Right lung (tissue), 10 donors: ENCODE data around the gene SMIM10L1. TPM values are rescaled to one million over a fixed set of nuclear protein-coding genes. Genes with fewer than 3 reads are reported as not detected.
A peak's percentile ranks its signal among the peaks of the same experiment; 100 is the strongest.

Experiments used
- DNase-seq, 2 donors: peaks; one replicate each; pipeline ENCODE4 v3.0.0-alpha.2; 2013
- long read RNA-seq, 8 donors: transcript quantifications; one replicate each; lab custom pipeline, GENCODE V29; 2026
- polyA plus RNA-seq, 5 donors: library from polyadenylated mRNA; unstranded; fragments of 120-200 nt; gene quantifications; one replicate each; pipeline versions ENCODE4 v1.2.1 to v1.2.3, GENCODE V29; 2013; ENCODE audit warnings: inconsistent platforms in 1 of 5, low replicate concordance in 1 of 5; ENCODE audit not compliant: insufficient read length in 5 of 5, insufficient read depth in 1 of 5

Gene SMIM10L1
- 10 to 100 TPM; 11.9 to 15.3 (median 14.2) TPM for polyA plus RNA-seq
- long read RNA-seq, donor 1, full-length matches to known transcripts = 71 of 71 reads
- long read RNA-seq, donor 1, partial matches to known transcripts = 0 of 71 reads
- long read RNA-seq, donor 1, other reads (novel, unspliced or antisense) = 0 of 71 reads
- long read RNA-seq, donor 2, full-length matches to known transcripts = 42 of 42 reads
- long read RNA-seq, donor 2, partial matches to known transcripts = 0 of 42 reads
- long read RNA-seq, donor 2, other reads (novel, unspliced or antisense) = 0 of 42 reads
- long read RNA-seq, donor 3, full-length matches to known transcripts = 59 of 59 reads
- long read RNA-seq, donor 3, partial matches to known transcripts = 0 of 59 reads
- long read RNA-seq, donor 3, other reads (novel, unspliced or antisense) = 0 of 59 reads
- long read RNA-seq, donor 4, full-length matches to known transcripts = 26 of 26 reads
- long read RNA-seq, donor 4, partial matches to known transcripts = 0 of 26 reads
- long read RNA-seq, donor 4, other reads (novel, unspliced or antisense) = 0 of 26 reads
- long read RNA-seq, donor 5, full-length matches to known transcripts = 77 of 77 reads
- long read RNA-seq, donor 5, partial matches to known transcripts = 0 of 77 reads
- long read RNA-seq, donor 5, other reads (novel, unspliced or antisense) = 0 of 77 reads
- long read RNA-seq, donor 6, full-length matches to known transcripts = 50 of 50 reads
- long read RNA-seq, donor 6, partial matches to known transcripts = 0 of 50 reads
- long read RNA-seq, donor 6, other reads (novel, unspliced or antisense) = 0 of 50 reads
- long read RNA-seq, donor 7, full-length matches to known transcripts = 52 of 52 reads
- long read RNA-seq, donor 7, partial matches to known transcripts = 0 of 52 reads
- long read RNA-seq, donor 7, other reads (novel, unspliced or antisense) = 0 of 52 reads
- long read RNA-seq, donor 8, full-length matches to known transcripts = 21 of 21 reads
- long read RNA-seq, donor 8, partial matches to known transcripts = 0 of 21 reads
- long read RNA-seq, donor 8, other reads (novel, unspliced or antisense) = 0 of 21 reads

DNA sequence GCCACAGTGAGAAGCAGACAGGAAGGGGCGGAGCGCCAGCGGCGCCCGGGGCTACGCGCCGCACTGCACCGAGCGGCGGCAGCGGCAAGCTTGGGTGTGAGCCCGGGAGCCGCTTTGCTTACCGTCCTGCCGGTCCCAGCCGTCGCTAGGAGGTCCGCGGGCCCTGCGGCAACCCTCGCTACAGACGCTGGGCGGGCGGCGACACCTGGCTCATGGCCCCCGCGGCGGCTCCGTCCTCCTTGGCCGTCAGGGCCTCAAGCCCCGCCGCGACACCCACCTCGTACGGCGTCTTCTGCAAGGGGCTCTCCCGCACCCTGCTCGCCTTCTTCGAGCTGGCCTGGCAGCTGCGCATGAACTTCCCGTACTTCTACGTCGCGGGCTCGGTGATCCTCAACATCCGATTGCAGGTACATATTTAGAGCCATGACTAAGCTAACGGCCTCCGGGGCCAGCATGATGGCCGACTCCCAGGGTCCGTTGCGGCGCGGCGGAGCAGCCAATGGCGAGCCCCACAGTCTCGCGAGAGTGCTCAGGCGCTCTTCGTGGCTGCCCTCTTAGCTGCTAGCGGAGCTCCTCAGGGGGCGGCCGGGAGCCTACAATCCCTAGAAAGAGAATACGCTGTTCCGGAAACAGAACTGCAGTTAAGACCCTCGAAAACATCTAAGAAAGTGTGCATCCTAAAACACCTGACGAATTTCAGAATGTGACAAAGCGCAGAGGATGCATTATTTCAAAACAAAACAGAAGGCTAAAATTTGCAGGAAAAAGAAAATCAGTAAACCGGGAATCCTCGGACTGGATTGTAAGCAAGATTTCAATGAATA lies at the start of gene SMIM10L1:
SMIM10L1 (plus strand) TSS at position 50 of the 824 bp plus-strand sequence; CDS start at position 213, 163 bp downstream.
- peak; percentile 93 for DNase-seq

DNA sequence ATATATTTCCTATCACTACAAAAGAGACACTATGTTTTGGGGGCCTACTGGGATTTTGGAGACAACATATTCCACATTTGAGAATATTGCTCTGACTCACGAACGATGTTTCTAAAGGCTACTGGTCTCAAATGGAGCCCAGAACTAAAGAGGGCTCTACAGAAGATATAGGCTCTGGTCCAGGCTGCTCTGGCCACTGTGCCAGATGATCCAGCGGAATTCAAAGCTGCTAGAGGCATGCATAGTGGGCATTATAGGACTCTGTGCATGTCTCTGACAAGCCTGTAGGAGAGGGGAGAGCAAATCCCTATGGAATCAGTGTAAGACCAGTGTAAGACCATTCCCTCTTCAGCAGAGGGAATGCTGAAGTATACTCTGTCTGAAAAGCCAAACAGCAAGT lies 40.6 kb upstream of the SMIM10L1 start:
- DNase-seq = no peak

DNA sequence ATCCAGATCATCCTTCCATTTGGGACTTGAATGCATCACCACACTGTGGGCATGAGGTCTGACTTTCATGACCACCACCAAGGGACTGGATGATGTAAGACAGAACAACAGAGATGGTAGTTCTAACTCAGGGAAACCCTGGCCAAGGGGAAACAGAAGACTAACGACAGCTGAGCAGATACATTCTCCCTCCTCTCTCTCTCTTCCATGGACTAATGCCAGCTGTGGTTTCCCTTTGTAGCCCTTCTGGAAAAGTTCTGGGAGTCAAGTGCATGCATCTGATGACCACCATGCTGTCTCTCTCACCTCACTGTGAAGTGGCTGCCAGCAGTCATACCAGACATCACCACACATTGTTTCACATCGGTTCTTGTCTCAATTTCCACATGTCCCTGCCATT lies 40.0 kb upstream of the SMIM10L1 start:
- DNase-seq = no peak

DNA sequence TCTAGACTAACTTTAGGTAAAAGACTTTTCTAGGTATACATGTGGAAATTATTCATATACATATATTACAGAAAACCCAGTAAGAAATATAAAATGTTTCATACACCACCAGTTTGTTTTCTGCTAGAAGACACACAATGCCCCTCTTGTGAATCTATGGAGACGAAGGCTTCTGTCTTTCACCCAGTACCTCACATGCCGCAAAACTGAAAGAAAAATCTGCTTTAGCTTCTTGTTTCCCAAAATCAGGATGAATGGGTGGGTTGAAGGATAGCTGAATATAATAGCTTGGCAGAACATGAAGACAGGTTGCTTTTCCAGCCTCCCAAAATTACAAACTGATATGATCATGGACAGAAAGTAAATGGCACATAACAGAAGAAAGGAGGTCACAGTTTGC lies 37.8 kb upstream of the SMIM10L1 start:
- DNase-seq = no peak

DNA sequence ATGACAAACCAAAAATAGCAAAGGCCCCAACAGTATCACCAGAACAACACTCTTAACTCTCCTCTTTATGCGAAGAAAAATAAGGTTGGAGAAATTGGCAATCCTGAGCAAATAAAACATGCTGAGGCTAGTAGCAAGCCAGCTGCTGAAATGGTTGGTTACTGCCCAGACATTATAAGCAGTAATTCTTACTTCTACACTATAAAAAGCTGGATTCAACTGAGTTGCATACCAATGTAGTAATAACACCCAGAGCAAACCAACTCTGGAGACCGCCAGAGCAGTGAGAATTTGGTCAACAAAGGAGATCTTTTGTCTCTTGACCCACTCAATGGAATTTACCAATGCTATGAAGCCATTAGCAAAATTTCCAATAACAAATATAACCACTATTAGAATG lies 37.2 kb upstream of the SMIM10L1 start:
- DNase-seq = no peak

DNA sequence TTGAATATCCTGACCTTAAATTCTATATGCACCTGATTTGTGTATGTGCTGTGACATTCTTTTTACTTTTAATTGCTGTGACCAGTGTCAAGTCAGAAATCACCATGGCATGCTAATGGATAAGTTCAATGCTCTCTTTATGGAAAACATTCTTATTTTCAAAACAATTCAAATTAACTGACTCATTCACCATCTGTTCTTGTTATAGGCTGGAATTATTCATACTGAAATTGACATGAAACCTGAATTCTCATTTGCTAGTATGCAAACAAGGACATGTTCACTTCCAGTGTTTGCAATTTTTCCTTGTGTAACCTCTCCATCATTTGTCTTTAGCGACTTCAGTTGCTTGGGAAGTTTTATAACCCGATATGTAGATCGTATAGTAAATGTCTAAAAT lies 36.7 kb upstream of the SMIM10L1 start, which contains the start of gene TAS2R30:
TAS2R30 (minus strand) TSS at position 340 of the 400 bp plus-strand sequence. CDS start 400 bp downstream, outside the sequence.
- DNase-seq = no peak

DNA sequence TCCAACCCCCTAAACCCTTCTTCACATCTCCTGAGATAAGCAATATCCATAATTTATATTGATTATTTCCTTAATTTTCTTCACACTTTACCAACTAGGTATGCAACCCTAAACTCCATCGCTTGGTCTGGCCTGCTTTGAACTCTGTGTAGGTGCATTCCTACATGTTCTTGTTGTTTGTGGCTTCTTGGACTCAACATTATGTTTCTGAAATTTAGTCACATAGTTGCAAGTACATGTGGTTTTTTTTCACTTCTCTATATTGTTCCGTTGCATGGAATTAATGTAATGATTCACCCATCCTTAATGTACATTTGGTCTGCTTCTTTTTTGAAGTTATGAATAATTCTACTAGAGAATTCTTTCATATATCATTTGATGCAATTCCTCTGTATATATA lies 34.9 kb upstream of the SMIM10L1 start:
- DNase-seq = no peak

DNA sequence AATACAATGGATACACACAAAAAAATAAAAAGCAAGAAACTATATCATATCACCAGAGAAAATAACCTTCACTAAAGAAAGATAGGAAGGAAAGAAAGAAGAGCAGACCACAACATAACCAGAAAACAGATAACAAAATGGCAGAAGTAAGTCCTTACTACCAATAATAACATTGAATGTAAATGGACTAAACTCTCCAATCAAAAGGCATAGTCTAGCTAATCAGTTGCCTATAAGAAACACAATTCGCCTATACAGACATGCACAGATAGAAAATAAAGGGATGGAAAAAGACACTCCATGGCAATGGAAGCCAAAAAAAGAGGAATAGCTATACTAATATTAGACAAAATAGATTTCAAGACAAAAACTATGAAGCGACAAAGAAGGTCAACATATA lies 27.6 kb upstream of the SMIM10L1 start:
- DNase-seq = no peak

DNA sequence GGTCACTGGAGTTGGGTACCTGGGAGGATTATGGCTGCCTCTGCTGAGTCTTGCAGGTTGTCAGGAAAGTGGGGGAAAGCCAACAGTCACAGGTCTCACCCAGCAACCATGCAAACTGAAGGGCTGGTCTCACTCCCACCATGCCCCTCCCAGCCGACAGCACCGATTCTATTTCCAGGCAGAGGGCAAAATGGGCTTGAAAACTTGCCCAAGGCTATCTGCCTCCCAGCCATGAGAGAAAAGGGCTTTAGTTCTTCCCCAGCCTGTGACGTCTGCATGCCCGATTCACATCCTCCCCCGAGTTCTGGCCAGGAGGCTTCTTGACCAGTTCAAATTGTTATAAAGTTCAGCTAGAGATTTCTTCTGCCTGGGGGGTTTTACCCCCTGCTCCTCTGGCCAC lies 26.7 kb upstream of the SMIM10L1 start:
- DNase-seq = no peak

DNA sequence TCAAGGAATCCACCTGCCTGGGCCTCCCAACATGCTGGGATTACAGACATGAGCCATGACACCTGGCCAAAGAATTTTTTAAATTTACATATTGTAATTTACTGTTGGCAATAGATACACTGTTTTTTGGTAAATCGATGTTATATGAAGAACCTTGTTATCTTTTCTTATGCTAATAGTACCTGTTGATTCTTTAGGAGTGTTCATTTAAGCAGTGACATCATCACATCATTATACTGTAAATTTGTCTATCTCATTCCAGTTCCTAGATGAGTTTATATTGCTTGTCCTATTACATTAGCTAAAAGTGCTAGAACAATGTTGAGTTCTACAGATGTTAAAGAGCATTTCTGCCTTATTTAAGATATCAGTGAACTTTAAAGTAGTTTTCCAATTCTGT lies 23.6 kb upstream of the SMIM10L1 start:
- DNase-seq = no peak

DNA sequence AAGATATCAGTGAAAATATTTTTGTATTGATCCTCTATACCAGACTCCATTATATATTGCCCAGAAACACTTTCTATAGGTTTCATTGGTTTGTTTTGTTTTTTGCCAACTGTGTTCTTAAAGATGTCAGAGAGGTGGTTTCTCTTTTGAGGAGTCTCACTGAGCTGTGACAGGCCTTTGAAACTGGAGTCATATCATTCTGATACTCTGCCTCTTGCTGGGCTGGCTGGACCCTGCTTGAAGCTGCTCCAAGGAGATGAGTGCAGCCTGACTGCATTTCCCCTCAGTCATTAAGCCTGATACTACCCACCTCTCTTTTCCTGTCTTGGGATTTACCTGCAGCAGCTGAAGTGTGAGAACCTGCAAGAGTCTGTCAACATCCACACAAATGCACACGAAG lies 20.2 kb upstream of the SMIM10L1 start:
- no peak for DNase-seq

DNA sequence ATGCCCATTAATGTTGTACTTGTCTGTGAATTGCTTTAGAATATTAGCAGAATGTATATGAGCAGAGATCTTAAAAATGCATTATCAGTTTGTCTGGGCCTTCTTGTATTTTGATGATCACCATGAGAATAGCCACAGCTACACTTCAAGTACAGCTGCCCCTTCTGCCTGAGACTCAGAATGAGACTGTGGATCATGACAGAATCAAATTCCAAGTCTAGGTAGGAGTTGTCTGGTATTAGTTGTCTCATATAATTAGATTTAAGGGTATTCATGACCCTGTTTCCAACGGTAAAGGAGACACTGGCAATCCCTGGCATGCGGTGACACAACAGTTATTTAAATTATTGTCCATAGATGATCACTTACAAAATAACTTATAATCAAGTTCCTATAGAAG lies 18.3 kb upstream of the SMIM10L1 start:
- DNase-seq = no peak

DNA sequence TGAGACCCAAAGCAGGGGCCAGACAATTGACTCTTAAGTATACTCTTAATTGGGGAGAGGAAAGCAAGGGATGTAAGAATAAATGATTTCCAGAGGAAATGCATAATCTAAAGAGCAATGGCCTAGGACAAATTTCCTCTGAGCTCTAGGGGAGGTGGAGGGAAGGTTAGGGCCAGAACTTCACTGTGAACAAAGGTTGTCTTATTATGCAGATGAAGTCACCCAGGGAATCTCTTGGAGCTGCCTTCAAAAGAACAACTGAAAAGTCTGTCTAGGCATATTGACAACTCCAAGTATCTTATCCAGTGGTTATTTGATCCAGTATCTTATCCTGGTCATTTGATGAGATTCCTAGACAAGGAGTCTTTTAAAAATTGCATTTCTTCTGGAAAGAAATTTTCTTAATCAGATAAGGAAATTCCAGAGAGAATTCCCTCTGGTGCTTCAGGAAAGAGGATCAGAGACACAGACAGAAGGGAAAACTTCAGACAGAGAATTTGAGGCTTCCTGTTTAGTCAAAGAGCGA lies 16.5 kb upstream of the SMIM10L1 start:
- DNase-seq = no peak

DNA sequence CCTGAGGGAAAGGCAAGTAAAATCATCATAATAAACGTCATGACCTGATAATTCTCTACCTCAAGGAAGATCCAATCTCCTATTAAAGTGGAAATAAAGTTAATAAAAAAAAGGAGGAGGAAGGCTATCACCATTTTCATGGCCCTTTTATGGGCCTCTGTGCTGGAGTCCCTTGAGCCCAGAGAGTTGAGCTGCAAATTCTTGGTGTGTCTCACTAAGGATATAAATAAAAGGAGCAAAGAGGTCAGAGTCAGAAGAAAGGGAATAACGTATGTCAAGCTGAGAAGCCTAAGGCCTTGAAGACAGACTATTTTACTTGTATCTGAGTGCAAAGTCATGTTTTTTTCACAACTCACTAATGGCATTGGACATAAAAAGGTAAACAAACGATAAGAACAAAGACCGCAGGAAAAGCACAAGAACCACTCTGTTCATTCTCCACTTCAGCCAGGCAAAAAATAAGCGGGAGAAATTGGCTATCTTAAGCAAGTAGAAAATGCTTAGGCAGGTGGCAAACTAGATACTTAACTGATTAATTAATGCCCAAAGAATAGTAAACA lies 12.0 kb upstream of the SMIM10L1 start:
- no peak for DNase-seq

DNA sequence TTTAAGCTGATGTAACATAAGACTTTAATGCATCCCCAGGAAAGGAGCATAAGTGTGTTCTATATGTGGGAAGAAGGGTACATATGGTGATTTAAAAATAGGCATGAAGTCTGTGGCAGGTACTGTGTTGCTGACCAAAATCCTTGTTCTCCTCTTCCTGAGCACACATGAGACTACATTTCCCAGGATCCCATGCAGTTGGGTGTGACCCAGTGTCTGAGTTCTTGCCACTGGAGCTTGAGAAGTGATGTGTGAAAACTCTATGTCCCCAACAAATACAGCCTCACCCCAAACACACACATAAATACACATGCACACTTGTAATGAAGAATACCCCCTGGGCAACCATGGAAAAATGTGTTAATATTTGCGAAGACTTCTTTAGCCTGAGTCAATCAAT lies 8.5 kb upstream of the SMIM10L1 start:
- DNase-seq = no peak

DNA sequence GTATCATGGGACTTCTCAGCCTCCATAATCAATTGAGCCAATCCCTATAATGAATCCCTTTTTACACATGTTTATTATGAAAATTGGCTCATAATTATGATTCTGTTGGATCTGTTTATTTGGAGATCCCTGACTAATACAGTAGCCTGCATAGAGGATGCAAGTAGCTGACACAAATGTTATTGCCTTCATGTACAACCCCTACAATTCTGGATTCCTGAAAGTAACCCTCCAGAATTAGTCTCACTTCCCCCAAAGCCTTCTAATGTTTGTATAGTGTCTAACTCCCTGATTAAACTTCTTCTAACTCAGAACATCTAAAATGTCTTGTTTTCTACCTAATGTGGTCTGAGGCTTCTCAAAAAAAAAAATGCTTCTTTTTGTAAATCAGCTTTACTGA lies 6.6 kb upstream of the SMIM10L1 start:
- no peak for DNase-seq

DNA sequence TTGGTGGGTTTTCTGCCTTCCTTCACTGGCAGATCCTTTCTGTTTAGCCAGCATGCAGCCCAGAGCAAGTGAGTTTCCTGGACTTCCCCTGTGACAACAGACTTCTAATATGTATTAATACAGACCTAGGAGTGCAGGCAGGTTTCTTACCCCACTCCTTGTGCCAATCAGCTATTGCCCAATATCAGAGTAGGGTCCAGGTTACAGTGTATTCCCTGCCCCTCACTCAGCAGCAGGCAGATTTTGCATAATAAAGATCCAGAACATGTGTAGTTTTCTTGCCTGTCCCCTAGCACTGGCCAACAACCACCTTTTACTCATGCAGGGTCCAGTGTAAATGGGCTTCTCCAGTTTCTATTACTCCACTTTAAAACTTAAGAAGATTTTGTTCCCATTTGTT lies 4.7 kb upstream of the SMIM10L1 start:
- no peak for DNase-seq

DNA sequence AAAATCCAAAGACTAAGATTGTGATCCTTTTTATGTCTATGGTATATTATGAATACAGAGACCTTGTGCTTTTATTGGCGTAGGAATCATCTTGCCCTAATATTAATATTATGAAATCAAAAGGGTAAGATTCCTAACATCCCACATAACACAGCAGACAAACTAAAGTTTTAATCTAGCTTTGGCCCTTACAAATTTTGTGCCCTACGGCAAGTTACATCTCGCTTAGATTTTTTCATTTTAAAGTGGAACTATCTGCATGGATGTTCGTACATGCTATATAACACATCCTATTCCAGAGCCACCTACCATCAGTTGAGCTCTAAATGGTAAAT lies 217 bp upstream of the SMIM10L1 start:
- no peak for DNase-seq

DNA sequence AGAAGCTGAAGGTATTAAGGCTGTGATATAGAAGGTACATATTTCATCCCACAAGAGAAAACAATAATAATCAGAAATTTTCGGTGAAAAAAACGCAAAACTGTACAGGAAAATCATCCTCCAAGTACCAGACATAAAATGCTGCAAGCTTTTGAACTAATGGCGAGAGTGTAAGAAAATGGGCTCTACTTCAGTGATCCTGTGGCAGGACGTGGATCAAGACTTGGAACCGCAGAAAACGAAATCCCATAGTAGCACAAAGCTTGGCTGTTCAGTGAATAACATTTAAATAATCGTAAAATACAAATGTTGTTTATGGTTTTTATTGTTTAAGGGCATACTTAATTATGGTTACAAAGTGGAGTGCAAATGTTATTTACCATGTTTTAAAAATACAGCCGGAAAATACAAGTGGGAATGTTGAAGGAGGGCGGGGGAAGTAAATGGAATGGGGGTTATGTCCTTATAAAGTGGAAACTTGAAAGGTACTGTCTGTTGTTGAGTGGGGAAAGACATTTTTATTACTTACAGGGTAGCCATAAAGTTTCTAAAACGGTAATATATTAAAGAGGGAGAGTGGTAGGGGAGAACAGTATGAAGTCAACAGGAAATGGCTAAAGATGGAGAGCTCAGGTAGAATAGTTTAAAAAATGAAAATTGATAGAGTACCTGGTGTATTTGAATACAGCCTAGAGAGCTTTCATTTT lies 1.1 kb downstream of the SMIM10L1 start:
- peak; percentile 18 to 42 for DNase-seq

DNA sequence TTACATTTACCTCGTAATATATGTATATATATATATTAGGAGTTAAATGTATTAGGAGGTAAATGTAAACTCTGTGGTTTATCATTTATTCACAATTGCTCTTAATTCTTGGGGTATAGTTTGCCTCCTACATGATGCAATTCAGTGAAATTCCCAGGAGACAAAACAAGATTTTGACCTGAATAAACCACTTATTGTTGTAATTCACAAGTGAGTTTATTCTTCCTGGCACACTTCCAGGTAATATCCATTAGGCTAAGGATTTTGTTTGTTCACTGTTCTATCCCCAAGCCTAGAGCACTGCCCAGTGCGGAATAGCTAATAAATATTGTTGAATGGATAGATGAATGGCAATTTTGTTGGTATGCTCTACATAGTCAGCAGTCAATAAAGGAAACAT lies 3.0 kb downstream of the SMIM10L1 start:
- DNase-seq = no peak
